Activated naive CD4-positive, alpha-beta T cell (primary cell): Measurements from ENCODE around the gene GTF2IRD1.
"Not testable (repeated sequence)": the region's sequence is repeated elsewhere in the genome, so short reads cannot be mapped to it uniquely, and the experiment has no call there.

Experiments used
- DNase-seq, 4 experiments: peaks; one replicate each; lab custom pipeline; 2025; lab: John Stamatoyannopoulos, UW

The GTF2IRD1 gene

DNA sequence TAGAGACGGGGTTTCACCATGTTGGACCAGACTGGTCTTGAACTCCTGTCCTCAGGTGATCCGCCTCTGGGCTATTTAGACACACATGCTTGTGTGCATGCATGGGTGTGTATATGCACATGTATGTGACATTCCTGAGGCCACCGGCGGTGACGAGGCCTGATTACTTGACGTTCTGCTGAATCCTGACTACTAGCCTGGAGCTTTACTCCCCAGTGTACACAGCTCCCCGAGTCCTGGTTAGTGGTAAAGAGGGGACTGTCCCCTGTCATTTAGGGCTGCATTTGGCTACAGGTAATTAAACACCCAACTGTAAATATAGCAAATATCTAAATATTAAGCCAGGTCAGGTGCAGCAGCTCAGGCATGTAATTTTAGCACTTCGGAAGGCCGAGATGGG is 14.2 kb downstream of the GTF2IRD1 start:
- DNase-seq, result no peak

GRCh38 chr7:74470504-74470903 is 16.8 kb downstream of the GTF2IRD1 start:
- no peak for DNase-seq

DNA sequence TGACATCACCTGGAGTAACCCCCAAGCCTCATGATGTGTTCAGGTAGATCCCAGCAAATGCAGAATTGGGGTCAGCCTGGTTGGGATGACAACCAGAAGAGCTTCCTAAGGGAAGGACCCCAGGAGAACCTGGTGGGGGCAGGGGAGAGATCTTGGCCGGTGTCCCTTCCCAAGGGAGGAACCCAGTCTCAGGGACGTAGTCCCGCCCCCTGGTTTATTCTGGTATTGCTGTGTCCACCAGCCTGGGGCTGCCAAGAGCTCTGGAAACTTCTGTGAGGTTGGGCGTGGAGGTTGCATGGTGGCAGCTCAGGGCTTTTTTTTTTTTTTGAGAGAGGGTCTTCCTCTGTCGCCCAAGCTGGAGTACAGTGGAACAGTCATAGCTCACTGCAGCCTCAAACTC is 19.4 kb downstream of the GTF2IRD1 start:
- no peak for DNase-seq

GRCh38 chr7:74474271-74474865 is 20.7 kb downstream of the GTF2IRD1 start:
- no peak for DNase-seq

- no peak for DNase-seq
These were observed 21.7 kb downstream of the GTF2IRD1 start for GRCh38 chr7:74475243-74475986.

GRCh38 chr7:74475987-74476350 is 22.3 kb downstream of the GTF2IRD1 start:
- no peak for DNase-seq

DNA sequence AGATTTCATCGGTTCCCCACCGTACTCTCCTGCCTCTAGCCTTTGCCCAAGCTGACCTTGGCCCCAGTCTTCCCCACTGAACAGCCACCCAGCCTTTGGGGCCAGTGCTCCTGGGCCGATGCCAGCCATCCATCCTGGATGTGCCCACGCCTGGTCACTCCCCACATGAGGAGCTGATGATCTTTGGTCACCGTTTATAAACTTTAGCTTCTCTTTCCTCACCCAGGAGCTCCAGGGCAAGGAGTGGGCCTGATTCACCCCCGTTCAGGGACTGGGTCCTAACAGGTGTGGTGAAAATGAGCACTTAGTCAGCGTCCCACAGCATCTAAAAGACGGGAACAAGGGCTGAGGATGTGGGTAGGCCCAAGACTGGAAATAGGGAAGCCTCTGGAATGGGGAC is 22.9 kb downstream of the GTF2IRD1 start:
- no peak for DNase-seq

DNA sequence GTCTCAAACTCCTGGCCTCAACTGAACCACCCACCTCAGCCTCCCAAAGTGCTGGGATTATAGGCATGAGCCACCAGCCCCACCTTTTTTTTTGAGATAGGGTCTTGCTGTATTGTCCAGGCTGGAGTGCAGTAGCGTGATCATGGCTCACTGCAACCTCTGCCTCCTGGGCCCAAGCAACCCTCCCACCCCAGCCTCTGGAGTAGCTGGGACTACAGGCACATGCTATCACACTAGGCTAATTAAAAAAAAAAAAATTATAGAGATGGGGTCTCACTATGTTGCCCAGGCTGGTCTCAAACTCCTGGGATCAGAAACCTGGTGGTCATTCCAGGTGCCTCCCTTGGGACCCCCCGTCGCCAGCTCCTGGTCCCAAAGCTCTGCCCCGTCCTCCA is 25.0 kb downstream of the GTF2IRD1 start:
- DNase-seq, result no peak

- no peak for DNase-seq
These were observed 25.5 kb downstream of the GTF2IRD1 start for GRCh38 chr7:74479066-74479781.

GRCh38 chr7:74479961-74480829 is 26.5 kb downstream of the GTF2IRD1 start:
- DNase-seq, result no peak

GRCh38 chr7:74480861-74481417 is 27.2 kb downstream of the GTF2IRD1 start:
- no peak for DNase-seq

DNA sequence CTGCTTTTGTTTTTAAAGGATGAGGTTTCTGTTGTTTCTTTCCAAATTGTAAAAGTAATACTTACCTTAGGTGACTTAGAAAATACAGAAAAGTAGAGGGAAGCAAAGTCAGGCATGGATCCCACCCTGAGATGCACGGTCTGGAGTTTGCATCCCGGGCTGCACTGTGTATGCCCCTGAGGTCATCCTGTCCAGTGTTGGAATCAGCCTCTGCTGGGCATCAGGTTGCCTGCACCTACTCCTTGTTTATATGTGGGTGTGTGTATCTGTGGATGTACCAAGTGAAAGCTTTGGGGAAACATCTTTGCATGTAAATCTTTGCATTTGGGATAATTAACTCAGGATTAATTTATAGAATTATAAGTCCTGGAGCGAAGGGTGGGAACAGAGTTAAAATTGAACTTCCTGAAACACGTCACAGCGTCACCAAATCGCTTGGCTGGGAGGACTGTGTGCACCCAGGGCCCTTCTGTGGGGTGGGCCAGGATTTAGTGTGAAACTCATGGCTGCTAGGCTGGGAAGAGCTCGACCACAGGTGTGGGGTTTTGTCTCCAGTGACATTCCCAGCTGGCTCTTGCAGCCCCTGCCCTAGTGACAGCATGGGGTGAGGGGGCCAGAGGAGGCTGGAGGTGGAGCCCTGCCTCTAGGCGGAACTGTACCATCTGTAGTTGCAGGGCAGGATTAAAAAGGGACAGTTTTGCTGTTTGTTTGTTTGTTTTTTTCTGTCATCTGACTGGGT is 27.9 kb downstream of the GTF2IRD1 start:
- DNase-seq, result no peak

GRCh38 chr7:74482197-74482467 is 28.4 kb downstream of the GTF2IRD1 start:
- no peak for DNase-seq

GRCh38 chr7:74482629-74483401 is 29.1 kb downstream of the GTF2IRD1 start:
- DNase-seq, result no peak

- DNase-seq, result no peak
These were observed 30.0 kb downstream of the GTF2IRD1 start for GRCh38 chr7:74483402-74484336.

DNA sequence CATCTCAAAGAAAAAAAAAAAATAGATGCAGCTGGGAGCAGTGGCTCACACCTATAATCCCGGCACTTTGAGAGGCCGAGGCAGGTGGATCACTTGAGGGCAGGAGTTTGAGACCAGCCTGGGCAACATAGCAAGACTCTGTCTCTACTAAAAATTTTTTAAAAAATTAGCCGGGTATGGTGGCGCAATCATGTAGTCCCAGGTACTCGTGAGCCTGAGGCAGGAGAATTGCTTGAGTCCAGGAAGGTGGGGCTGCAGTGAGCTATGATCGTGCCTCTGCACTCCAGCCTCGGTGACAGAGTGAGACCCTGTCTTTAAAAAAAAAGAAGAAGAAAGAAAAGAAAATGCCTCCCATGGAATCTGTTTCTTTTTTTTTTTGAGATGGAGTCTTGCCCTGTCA is 31.9 kb downstream of the GTF2IRD1 start:
- no peak for DNase-seq

DNA sequence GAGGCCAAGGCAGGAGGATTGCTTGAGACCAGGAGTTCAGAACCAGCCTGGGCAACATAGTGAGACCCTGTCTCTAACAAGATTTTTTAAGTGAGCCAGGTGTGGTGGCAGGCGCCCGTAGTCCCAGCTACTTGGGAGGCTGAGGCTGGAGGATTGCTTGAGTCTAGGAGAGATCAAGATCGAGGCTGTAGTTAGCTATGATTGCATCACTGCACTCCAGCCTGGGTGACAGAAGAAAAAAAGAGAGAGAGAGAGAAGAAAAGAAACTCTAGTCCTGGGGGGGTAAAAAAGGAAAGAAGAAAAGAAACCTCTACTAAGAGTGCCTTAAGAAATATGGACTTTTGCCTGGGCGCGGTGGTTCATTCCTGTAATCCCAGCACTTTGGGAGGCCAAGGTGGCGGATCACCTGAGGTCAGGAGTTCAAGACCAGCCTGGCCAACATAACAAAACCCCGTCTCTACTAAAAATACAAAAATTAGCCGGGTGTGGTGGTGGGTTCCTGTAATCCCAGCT is 34.9 kb downstream of the GTF2IRD1 start:
- not testable (repeated sequence) for DNase-seq

DNA sequence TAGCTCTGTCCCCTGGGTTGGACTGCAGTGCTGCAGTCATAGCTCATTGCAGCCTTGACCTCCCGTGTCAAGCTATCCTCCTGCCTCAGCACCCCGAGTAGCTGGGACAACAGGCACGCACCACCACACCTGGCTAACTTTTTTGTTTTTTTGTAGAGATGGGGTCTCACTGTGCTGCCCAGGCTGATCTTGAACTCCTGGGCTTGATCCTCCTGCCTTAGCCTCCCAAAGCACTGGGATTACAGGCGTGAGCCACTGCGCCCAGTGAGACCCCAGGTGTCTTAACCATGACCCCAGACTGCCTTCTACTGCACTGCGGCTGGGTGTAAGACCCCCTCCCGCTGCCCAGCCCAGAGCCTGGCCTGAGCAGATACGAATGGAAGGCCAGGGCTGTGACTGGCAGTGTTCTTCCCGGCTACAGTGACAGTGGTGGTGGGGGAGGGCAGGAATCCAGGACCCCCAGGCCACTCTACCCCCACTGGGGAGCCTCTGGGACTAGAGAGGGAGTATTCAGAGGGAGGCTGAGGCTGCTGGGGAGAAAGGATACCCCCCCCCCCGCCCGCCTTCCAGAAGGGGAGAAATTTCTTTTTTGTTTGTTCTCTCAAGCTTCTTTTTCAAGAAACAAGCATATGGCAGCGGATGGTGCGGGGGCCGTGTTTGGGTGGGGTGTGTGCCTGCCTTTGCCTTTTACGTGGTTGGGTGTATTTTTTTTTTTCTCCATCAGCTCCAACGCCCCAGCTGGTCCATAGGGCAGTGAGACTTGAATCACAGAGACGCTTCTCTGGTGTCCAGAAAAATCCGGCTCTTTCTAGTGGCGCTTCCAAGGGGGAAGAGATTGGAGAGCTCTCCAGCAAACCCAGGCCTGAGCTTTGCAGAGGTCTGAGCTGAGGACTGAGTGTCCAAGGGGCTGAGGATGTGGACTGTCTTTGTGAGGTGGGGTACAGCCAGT is 36.6 kb downstream of the GTF2IRD1 start:
- no peak for DNase-seq
